Sigmoid colon (tissue), 3 donors: ENCODE measurements around the gene ARL10.

Source experiments
- POLR2A ChIP-seq, 2 donors: fragments of 450-650 bp; IDR thresholded peaks; one replicate each; pipeline ENCODE4 v1.6.1; 2016; ENCODE audit warnings: antibody characterized with exemption in 2 of 2, mild to moderate bottlenecking in 2 of 2, moderate library complexity in 2 of 2
- TF ChIP-seq, protein P1 (sequence below), 4 experiments: fragments of 450-650 bp in 3 of 4; fragments of 200-600 bp in 1 of 4; IDR thresholded peaks; one replicate each; pipeline ENCODE4 v1.5.1; 2016 to 2019; ENCODE audit warnings: antibody characterized with exemption in 4 of 4, mild to moderate bottlenecking in 3 of 4, moderate library complexity in 2 of 4

DNA sequence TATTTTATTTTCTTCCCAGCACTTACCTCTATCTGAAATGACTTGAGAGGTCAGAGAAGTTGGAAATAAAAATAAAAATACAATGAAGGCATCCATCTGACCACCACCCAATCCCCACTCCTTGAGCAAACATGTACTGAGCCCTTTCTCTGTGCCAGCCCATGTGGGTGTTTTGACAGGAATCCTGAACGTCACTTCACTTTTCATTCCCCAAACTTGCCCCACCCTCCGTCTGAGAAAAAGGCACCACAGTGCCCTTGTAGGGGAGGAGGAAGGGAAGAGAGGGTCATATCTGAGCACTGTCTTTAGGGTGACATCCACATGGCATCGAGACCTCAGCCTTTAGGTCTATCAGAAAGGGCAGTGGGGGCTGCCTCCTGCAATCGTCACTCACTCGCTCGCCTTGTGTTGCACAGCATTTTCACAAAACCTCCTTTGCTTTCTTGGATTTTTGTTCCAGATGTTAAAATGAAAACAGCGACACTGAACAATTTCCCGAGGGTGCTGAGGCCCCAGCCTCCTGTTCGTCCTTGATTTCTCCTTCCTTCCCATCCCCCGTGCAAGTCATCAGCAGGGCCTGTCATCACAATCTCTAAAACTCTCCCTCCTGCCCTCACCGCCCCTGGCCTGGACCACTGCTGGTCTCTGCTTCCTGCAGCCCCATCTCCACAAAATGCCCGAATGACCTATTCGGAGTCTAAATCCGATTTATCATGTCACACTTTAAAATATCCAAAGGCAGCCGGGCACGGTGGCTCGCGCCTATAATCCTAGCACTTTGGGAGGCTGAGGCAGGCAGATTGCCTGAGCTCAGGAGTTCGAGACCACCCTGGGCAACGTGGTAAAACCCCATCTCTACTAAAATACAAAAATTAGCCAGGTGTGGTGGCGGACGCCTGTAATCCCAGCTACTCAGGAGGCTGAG lies 36.3 kb downstream of the ARL10 start:
- TF ChIP-seq, protein P1, sequence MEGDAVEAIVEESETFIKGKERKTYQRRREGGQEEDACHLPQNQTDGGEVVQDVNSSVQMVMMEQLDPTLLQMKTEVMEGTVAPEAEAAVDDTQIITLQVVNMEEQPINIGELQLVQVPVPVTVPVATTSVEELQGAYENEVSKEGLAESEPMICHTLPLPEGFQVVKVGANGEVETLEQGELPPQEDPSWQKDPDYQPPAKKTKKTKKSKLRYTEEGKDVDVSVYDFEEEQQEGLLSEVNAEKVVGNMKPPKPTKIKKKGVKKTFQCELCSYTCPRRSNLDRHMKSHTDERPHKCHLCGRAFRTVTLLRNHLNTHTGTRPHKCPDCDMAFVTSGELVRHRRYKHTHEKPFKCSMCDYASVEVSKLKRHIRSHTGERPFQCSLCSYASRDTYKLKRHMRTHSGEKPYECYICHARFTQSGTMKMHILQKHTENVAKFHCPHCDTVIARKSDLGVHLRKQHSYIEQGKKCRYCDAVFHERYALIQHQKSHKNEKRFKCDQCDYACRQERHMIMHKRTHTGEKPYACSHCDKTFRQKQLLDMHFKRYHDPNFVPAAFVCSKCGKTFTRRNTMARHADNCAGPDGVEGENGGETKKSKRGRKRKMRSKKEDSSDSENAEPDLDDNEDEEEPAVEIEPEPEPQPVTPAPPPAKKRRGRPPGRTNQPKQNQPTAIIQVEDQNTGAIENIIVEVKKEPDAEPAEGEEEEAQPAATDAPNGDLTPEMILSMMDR (IDR thresholded peaks at IDR 0.05): no peak
- no peak for TF ChIP-seq POLR2A (IDR thresholded peaks at IDR 0.05)
